NOMO-1 treated with dmso at 0.1 percent for 144 hours (cell line): ENCODE measurements around the gene SSNA1.
"Not testable (repeated sequence)": the region's sequence is repeated elsewhere in the genome, so short reads cannot be mapped to it uniquely, and the experiment has no call there.

Source experiments
- DNase-seq: peaks from one replicate; lab custom pipeline; 2025; ENCODE audit not compliant: unreplicated experiment; lab: John Stamatoyannopoulos, UW

SSNA1 gene

DNA sequence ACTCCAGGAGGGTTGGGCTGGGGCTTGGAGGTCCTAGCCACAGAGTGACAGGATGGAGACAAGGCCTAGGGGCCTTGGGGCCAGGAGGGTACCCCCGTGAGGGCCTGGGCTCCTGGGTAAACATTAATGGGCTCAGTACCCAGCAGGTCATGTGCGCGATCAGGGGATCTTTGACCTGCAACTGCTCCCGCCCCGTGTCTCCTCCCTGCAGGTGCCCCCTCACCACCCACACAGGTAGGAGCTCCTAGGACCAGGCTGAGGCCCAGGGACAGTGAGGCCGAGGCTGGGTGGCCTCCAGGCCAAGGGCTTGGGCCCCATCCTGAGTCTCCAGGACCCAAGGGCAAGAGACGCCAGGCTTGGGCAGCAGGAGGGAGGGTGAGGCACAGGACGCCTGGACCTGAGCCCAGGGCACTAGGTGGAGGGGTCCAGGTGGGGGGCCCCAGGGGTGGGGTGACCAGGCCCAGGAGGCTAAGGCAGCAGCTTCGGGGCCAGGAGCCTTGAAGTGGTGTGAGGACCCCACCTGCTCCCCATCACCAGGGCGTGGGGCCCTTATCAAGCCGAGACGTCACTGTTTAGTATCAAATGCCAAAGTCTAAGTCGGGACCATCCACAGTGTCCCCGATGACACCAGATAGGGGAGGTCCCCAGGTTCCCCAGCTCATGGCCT is 42.4 kb downstream of the SSNA1 start, which contains the start of gene SLC34A3:
SLC34A3 (plus strand) TSS at position 197 of the 667 bp plus-strand sequence. CDS start 802 bp downstream, outside the sequence.
- DNase-seq, result no peak

DNA sequence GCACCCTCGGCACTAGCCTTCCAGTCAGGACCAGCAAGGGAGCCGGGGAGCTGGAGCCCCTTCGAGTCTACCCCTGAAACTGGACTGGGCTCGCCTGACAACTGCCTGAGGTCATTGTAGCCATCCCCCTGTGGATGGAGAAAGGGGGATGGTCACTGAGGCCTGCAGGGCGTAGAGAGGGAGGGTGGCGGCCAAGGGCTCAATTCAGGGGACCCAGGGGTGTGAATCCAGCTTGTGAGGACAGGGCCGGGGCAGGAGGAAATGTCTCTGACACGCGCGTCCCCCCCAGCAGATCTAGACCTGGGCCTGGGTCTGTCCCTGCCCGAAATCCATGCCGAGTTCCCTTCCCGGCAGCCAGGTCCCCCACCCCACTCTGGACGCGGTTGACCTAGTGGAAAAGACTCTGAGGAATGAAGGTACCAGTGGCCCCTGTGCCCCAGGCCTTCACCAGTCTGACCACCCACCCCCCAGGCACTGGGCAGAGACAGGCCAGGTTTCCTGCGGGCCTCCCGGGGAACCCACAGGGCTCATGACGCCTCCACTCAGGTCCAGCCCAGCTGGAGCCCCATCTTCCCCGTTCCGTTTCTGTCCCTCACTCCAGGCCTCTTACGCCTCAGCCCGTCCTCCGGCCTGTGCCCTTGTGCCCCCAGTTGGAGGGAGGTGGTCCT is 43.0 kb downstream of the SSNA1 start:
- DNase-seq, result no peak

- no peak for DNase-seq
These were observed 43.6 kb downstream of the SSNA1 start for GRCh38 chr9:137232101-137232500.

DNA sequence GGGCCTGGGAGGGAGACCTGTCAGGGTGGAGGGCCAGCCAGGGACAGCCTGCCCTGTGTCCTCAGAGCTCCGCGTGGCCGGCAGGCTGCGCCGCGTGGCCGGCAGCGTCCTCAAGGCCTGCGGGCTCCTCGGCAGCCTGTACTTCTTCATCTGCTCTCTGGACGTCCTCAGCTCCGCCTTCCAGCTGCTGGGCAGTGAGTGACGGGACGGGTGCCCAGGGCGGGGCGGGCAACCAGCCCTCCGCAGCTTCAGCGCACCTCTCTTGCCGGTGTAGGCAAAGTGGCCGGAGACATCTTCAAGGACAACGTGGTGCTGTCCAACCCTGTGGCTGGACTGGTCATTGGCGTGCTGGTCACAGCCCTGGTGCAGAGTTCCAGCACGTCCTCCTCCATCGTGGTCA is 44.0 kb downstream of the SSNA1 start:
- DNase-seq, result no peak

- DNase-seq, result no peak
These were observed 44.9 kb downstream of the SSNA1 start for GRCh38 chr9:137233143-137233980.

GRCh38 chr9:137234055-137234697 is 45.7 kb downstream of the SSNA1 start:
- DNase-seq, result no peak

DNA sequence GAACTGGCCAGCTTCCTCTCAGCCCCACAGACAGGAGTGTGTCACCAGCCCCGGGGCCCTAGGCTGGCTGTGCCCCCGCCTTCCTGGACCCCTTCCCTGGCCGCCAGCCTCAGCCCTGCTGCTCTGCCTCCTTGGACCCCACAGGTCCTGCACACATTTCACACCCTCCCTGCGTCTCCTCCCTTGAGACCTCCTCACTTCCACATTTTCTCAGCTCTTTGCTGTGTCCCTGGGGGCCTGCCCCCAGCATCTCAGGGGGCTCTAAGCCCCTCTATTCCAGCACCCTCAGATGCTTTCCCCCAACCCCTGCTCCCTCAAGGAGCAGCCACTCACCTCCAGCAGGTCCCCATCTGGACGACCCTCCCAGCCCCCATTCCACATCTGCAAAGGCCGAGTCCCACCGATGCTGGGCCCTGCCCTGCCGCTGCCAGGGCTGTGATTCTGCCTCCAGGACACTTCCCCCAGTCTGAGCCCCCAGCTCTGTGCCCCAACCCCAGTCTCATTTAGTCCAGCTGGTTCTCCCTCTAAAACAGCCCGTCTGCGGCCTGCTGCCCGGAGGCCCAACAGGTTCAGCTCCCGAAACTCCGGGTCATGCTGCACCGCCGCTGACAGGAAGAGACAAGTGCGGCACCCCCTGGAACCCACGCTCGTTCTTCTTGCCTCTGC is 46.4 kb downstream of the SSNA1 start:
- DNase-seq, result no peak

GRCh38 chr9:137235424-137236237 is 47.2 kb downstream of the SSNA1 start:
- no peak for DNase-seq

- peak; percentile 72 for DNase-seq
These were observed 47.9 kb downstream of the SSNA1 start for GRCh38 chr9:137236238-137236935.

GRCh38 chr9:137236936-137237421 is 48.5 kb downstream of the SSNA1 start:
- DNase-seq, result no peak

DNA sequence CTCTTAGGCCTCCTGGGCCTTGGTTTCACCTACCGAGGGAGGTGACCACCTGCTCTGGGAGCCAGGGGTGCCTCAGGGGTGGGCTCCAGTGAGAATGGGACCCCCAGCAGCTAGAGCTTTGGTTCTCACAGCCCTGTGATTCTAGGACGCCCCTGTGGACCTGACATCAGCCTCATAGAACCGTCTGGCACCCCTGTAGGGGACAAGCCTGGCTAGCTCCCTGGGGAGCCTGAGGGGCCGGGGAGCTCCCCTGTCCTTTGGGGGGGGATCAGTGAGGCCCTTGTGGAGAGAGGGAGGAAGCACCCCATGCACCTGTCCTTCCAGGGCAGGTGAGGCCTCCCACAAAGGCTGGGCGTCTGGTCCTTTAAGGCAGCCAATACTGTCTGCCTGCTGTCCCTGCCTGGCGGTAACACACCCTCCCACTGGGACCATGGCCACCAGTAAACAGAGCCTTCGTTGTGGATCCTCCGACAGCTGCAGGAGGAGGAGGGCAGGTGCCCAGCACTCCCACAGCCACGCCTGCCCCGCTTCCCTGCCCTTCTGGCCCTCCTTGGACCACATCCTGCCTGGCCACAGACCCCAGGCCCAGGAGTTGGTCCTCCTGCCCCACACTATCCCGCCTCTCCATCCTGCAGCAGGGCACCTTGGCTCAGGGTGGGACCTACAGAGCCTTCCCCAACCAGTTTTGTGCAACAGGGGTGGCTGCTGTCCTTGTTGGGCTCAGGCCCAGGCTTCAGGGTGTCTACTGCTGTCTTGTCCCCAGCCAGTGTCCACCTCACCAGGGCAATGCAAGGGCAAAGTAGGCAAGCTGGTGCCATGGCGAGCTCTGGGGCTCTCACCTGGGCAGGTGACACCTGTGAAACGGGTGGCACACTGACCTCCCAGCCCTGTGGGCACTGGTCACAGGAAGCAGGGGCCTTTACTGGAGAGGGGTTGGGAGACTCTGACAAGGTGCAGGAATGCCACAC is 49.6 kb downstream of the SSNA1 start:
- no peak for DNase-seq

DNA sequence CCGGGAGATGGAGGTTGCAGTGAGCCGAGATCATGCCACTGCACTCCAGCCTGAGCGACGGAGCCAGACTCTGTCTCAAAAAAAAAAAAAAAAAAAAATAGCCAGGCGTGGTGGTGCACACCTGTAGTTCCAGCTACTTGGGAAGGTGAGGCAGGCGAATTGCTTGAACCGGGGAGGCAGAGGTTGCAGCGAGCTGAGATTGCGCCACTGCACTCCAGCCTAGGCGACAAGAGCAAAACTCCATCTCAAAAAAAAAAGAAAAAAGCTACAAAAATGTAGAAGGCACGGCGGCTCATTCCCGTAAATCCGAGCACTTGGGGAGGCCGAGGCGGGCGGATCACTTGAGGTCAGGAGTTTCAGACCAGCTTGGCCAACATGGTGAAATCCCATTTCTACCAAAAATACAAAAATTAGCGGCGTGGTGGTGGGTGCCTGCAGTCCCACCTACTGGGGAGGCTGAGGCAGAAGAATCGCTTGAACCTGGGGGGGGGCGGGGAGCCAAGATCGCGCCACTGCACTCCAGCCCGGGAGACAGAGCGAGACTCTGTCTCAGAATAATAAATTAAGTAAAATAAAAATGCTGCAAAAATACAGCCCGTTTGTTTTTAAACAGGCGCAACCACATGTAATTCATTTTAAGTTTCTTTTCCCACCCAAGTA is 51.2 kb downstream of the SSNA1 start:
- DNase-seq, result not testable (repeated sequence)
